NCI-H345 treated with DMSO at 0.1 percent for 48 hours (cell line): ENCODE data around the gene HFE.

Experiments
- DNase-seq: peaks from one replicate; lab custom pipeline; 2025; ENCODE audit not compliant: unreplicated experiment; lab: John Stamatoyannopoulos, UW

The HFE gene

GRCh38 chr6:26130581-26131249, 43.5 kb downstream of the HFE start:
- DNase-seq = no peak

- no peak for DNase-seq
Measured at GRCh38 chr6:26131618-26132017, 44.4 kb downstream of the HFE start.

- no peak for DNase-seq
Measured at GRCh38 chr6:26133730-26134129, 46.5 kb downstream of the HFE start.

- DNase-seq = no peak
Measured at GRCh38 chr6:26136321-26136720, 49.1 kb downstream of the HFE start.

GRCh38 chr6:26140254-26140966, 53.2 kb downstream of the HFE start:
- DNase-seq = no peak

GRCh38 chr6:26140967-26141294, 53.7 kb downstream of the HFE start:
- no peak for DNase-seq

GRCh38 chr6:26141378-26141904, 54.2 kb downstream of the HFE start:
- DNase-seq = peak; percentile 6

GRCh38 chr6:26142026-26142425, 54.8 kb downstream of the HFE start:
- no peak for DNase-seq
